Measurements from ENCODE around the gene LIM2. TPM values are rescaled to one million over a fixed set of nuclear protein-coding genes. Genes with fewer than 3 reads are reported as not detected.

LIM2 gene
- total RNA-seq, 1 donor = not detected

DNA sequence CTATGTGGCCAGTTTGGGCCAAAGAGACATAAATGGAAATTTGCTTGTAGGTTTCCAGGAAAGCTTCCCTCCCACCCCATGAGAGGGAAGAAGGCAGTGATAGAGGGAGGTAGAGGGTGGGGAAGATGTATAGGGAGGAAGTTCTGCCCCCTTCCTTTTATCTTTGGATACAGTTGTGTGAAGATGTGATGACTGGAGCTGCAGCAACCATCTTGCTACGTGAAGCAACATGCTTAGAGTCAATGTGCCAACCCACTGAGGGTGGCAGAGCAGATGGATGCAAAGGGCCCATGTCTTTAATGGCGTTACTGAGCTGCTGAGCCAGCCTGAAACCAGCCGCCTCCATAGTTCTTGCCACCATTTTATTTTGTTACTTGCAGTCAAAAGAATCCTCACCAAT is 56.6 kb downstream of the LIM2 start:
- TF ChIP-seq CTCF (IDR thresholded peaks at IDR 0.05; ENCODE audit: insufficient read depth, low read depth, low read length) = no peak
- DNase-seq (ENCODE audit: low read depth) = no peak
- no peak overlapping the region for H3K4me3 ChIP-seq (ENCODE audit: low read depth, low read length)

DNA sequence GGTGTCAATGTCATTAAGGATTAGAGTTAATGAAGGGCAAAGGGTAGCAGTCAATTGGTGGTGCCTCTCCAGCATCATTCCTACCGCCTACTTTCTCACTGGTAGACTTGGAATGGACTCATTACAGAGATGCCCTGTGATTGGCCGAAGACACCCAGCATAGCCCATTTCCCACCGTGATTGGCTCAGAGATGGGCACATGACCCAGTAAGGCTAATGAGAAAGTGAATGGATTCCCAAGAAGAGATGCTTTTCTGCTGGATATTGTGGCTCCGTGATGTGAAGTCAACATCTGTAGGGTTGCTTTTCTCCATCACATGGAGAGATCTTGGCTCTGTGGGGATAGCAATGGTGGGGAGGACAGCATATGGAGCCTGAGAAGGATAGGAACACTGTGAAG is 57.4 kb downstream of the LIM2 start:
- no peak for DNase-seq (ENCODE audit: low read depth)
- H3K4me3 ChIP-seq (ENCODE audit: low read depth, low read length) = no peak overlapping the region
- TF ChIP-seq CTCF (IDR thresholded peaks at IDR 0.05; ENCODE audit: insufficient read depth, low read depth, low read length) = no peak

Other genes starting within 250 kb of the LIM2 start
- gene SIGLEC7, start 245.7 kb downstream of the LIM2 start, total RNA-seq = not detected in 2 replicates
- gene CD33, start 162.9 kb downstream of the LIM2 start, total RNA-seq = not detected in 2 replicates
- gene SIGLECL1, start 136.9 kb downstream of the LIM2 start, total RNA-seq = not detected in 2 replicates
- not detected in 2 replicates for gene IGLON5, start 76.3 kb downstream of the LIM2 start, total RNA-seq
- 0.43 and 0.64 TPM in 2 replicates for gene VSIG10L, start 45.8 kb downstream of the LIM2 start, total RNA-seq
- 72.2 and 76.4 TPM in 2 replicates for gene ETFB, start 21.6 kb downstream of the LIM2 start, total RNA-seq
- gene CLDND2, start 19.0 kb downstream of the LIM2 start, total RNA-seq = not detected in 2 replicates
- gene NKG7, start 15.3 kb downstream of the LIM2 start, total RNA-seq = not detected in 2 replicates
- gene C19orf84, start 2.6 kb upstream of the LIM2 start, total RNA-seq = not detected in 2 replicates
- not detected in 2 replicates for gene SIGLEC10, start 29.7 kb upstream of the LIM2 start, total RNA-seq
- not detected in 2 replicates for gene SIGLEC8, start 70.5 kb upstream of the LIM2 start, total RNA-seq
- not detected in 2 replicates for gene CEACAM18, start 90.6 kb upstream of the LIM2 start, total RNA-seq
- gene SIGLEC12, start 113.8 kb upstream of the LIM2 start, total RNA-seq = not detected in 2 replicates
- gene SIGLEC6, start 143.7 kb upstream of the LIM2 start, total RNA-seq = under 0.01 TPM in 1 of 2 replicates, not detected in the other
- gene ZNF175, start 183.3 kb upstream of the LIM2 start, total RNA-seq = 5.5 and 9.9 TPM in 2 replicates
- gene SIGLEC5, start 242.4 kb upstream of the LIM2 start, total RNA-seq = not detected in 2 replicates

All from fibroblast of villous mesenchyme (primary cell).